ENCODE data around the gene GRM4. TPM values are rescaled to one million over a fixed set of nuclear protein-coding genes. Genes with fewer than 3 reads are reported as not detected.

Gene GRM4
- total and polyA plus RNA-seq, 9 of the 15 experiments (the other 6 are each of a cell fraction or from before 2014, with no cell fraction given): 0.18 TPM; not detected in 8

- TF ChIP-seq ZNF197 (CRISPR knock-in tag; IDR thresholded peaks at IDR 0.05; ENCODE audit: low read depth): no peak
- no peak for TF ChIP-seq TCF3 (CRISPR knock-in tag; IDR thresholded peaks at IDR 0.05)
- TF ChIP-seq SRSF1 (IDR thresholded peaks at IDR 0.05; ENCODE audit: low read depth, low read length): no peak
- TF ChIP-seq ZKSCAN1 (IDR thresholded peaks at IDR 0.05; ENCODE audit: low read depth, low read length): 0 out of 2 replicates have a peak, but pooled peaks have one; percentile 21
- TF ChIP-seq AFF1 (IDR thresholded peaks at IDR 0.05; ENCODE audit: low read depth in 1 of 2, partially characterized antibody in 2 of 2): no peak
- TF ChIP-seq NCOA4 (IDR thresholded peaks at IDR 0.05; ENCODE audit: partially characterized antibody): no peak
- TF ChIP-seq EHMT2 (IDR thresholded peaks at IDR 0.05): no peak
- 0 out of 2 replicates have a peak, but pooled peaks have one; percentile 31 for TF ChIP-seq ATF7 (IDR thresholded peaks at IDR 0.05)
- no peak for TF ChIP-seq TCFL5 (CRISPR knock-in tag; conservative IDR thresholded peaks at IDR 0.05)
- TF ChIP-seq RBM15 (IDR thresholded peaks at IDR 0.05; ENCODE audit: insufficient read depth, low read length): no peak
- TF ChIP-seq ZNF75A (CRISPR knock-in tag; IDR thresholded peaks at IDR 0.05): no peak
- TF ChIP-seq SMAD3 (CRISPR knock-in tag; conservative IDR thresholded peaks at IDR 0.05): no peak
- TF ChIP-seq FOXJ2 (tag; IDR thresholded peaks at IDR 0.05): no peak
- no peak for TF ChIP-seq MCM3 (IDR thresholded peaks at IDR 0.05)
- TF ChIP-seq MEF2D (tag; conservative IDR thresholded peaks at IDR 0.05; ENCODE audit: low read depth): no peak
- no peak for TF ChIP-seq THAP12 (CRISPR knock-in tag; IDR thresholded peaks at IDR 0.05)
- TF ChIP-seq CTCF (IDR thresholded peaks at IDR 0.05 in 2 of 3, conservative IDR thresholded peaks at IDR 0.05 in 1 of 3; ENCODE audit: insufficient read depth in 2 of 3, low read depth in 1 of 3, low read length in 3 of 3): peak; percentile 90 to 96 (median 93)
- no peak for TF ChIP-seq NELFE (IDR thresholded peaks at IDR 0.05; ENCODE audit: insufficient read depth, insufficient read length)
- no peak for TF ChIP-seq ZNF282 (CRISPR knock-in tag; IDR thresholded peaks at IDR 0.05)
- no peak for TF ChIP-seq ZFP30 (CRISPR knock-in tag; IDR thresholded peaks at IDR 0.05; ENCODE audit: borderline replicate concordance)
- peak; percentile 42 for TF ChIP-seq CREM (IDR thresholded peaks at IDR 0.05; ENCODE audit: low read depth)
- TF ChIP-seq MEIS2 (IDR thresholded peaks at IDR 0.05; ENCODE audit: partially characterized antibody): no peak
Observed at GRCh38 chr6:34055223-34055933, 90.5 kb downstream of the GRM4 start (continued).
